Neuron (in vitro differentiated cells): ENCODE measurements around the gene TAS2R40.
"Not testable (repeated sequence)": the region's sequence is repeated elsewhere in the genome, so short reads cannot be mapped to it uniquely, and the experiment has no call there.

Source experiments
- H2AFZ ChIP-seq: one replicate; pipeline ENCODE4 v1.6.1; 2013; ENCODE audit warnings: low read depth, mild to moderate bottlenecking, inconsistent platforms, low read length, moderate library complexity
- H3K27me3 ChIP-seq: one replicate; pipeline ENCODE4 v1.6.1; 2013; ENCODE audit warnings: low read length; ENCODE audit not compliant: insufficient read depth
- H3K36me3 ChIP-seq: one replicate; pipeline ENCODE4 v1.6.1; 2013; ENCODE audit warnings: low read length; ENCODE audit not compliant: insufficient read depth
- H3K4me1 ChIP-seq: one replicate; pipeline ENCODE4 v1.6.1; 2013; ENCODE audit warnings: low read length; ENCODE audit not compliant: insufficient read depth
- H3K4me3 ChIP-seq: 2 replicates; pipeline ENCODE4 v1.5.1; 2013; ENCODE audit warnings: mild to moderate bottlenecking, low read length, moderate library complexity
- H3K9me3 ChIP-seq: one replicate; pipeline ENCODE4 v1.6.1; 2013; ENCODE audit warnings: low read length

The TAS2R40 gene

DNA sequence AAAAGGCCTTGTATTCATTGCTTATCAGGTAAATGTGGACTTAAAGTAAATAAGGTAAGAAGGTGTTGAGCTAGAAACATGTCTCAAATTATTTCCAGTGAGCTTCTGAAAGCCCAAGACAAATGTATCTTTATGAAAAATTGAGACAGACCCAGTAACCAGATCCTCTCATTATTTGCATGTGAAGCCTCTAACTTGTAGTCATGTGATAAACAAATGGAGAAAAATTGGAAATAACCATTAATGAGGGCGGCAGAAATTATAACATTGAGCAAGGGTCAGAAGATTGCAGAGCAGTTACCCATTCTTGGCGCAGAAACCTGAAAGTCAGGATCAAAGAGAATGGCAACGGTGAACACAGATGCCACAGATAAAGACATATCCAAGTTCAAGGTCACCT is at the start of gene TAS2R40:
Gene TAS2R40 (plus strand): TSS at position 301 of the 400 bp plus-strand sequence. CDS start 42 bp downstream, at position 343.
- Histone ChIP-seq H3K27me3 (peaks cover 7% of the 10 kb centered on the region), H3K4me3 (no peak within 1 kb of the TSS), H3K4me1 (no peaks in the 10 kb centered on the region), H3K9me3 (no peaks in the 10 kb centered on the region), H3K36me3 (no peaks in the 10 kb centered on the region), H2AFZ (no peak within 1 kb of the TSS)

- H3K36me3 ChIP-seq: no peaks in the 10 kb centered on the region
Observed at GRCh38 chr7:143172354-143172753, 49.5 kb upstream of the TAS2R40 start.

GRCh38 chr7:143176128-143176527 is 45.7 kb upstream of the TAS2R40 start:
- Histone ChIP-seq H3K9me3 (no peaks in the 10 kb centered on the region), H3K27me3 (no peaks in the 10 kb centered on the region), H3K4me1 (no peaks in the 10 kb centered on the region), H2AFZ (no peak overlapping the region), H3K4me3 (no peak overlapping the region), H3K36me3 (no peaks in the 10 kb centered on the region)

More at GRCh38 chr7:143172354-143172753, 49.5 kb upstream of the TAS2R40 start:
- Histone ChIP-seq H2AFZ (no peak overlapping the region), H3K27me3 (no peaks in the 10 kb centered on the region), H3K9me3 (no peaks in the 10 kb centered on the region), H3K4me1 (no peaks in the 10 kb centered on the region), H3K4me3 (no peak overlapping the region)

DNA sequence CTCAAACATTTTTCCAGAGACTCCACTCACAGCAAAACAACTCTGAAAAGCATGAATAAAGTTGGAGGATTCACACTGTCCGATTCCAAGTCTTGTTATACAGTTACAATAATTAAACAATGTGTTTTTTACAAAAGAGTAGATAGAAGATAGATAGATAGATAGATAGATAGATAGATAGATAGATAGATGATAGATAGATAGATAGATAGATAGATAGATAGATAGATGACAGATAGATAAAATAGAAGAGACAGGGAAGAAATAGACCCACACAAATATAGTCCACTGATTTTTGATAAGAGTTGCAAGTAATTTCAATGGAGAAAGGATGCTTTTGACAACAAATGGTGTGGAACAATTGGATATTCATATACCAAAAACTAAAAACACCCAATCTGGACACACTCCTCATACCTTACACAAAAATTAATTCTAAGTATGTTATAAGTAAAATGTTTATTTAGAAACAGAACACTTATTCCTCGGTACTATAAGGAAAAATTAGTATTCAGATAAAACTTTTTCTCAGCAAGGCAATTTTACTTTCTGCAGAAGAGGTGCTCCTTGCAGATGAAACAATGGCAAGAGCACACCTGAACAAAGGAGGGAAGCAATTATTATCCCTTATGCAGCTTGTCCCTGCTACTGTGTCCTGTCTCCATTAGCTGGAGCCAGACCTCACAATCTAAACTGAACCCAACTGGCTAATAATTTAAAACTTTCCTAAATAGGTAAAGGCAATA is 44.3 kb upstream of the TAS2R40 start:
- no peak overlapping the region for H3K4me3 ChIP-seq
- H3K9me3 ChIP-seq: no peaks in the 10 kb centered on the region
- H3K27me3 ChIP-seq: no peaks in the 10 kb centered on the region
- H3K36me3 ChIP-seq: no peaks in the 10 kb centered on the region
- H2AFZ ChIP-seq: no peak overlapping the region
- no peaks in the 10 kb centered on the region for H3K4me1 ChIP-seq

- H2AFZ ChIP-seq, H3K27me3 ChIP-seq, H3K9me3 ChIP-seq, H3K36me3 ChIP-seq, H3K4me3 ChIP-seq, H3K4me1 ChIP-seq: not testable (repeated sequence)
Observed at GRCh38 chr7:143180771-143181170, 41.1 kb upstream of the TAS2R40 start.

DNA sequence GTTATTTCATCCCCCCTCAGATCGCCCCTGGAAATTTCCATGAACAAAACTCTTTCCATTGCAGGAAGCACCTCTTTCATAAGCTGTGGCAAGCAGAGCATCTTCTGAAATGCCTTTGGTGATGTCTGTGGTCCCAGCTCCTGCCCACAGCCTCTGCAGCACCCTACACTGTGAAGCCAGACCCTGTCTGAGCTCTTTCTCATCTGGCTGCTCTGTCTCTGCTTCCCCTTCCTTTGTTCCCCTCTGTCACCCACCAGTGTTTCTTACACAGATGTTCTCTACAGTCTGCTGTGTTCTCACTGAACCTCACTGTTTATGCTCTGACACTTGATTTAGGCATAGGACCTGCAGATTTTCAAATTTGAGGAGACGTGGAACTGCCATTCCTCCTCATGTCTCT is 40.5 kb upstream of the TAS2R40 start:
- H3K4me3 ChIP-seq: no peak overlapping the region
- H2AFZ ChIP-seq: no peak overlapping the region
- no peaks in the 10 kb centered on the region for H3K27me3 ChIP-seq
- H3K4me1 ChIP-seq: no peaks in the 10 kb centered on the region
- no peaks in the 10 kb centered on the region for H3K36me3 ChIP-seq
- no peaks in the 10 kb centered on the region for H3K9me3 ChIP-seq

GRCh38 chr7:143183024-143183423 is 38.8 kb upstream of the TAS2R40 start, which contains the start of gene TAS2R39:
Gene TAS2R39 (plus strand): TSS chr7:143183419. CDS start chr7:143183419, 0 bp downstream.
- no peak within 1 kb of the TSS for H2AFZ ChIP-seq
- no peaks in the 10 kb centered on the region for H3K9me3 ChIP-seq
- H3K4me3 ChIP-seq: no peak within 1 kb of the TSS
- H3K4me1 ChIP-seq: no peaks in the 10 kb centered on the region
- no peaks in the 10 kb centered on the region for H3K36me3 ChIP-seq
- no peaks in the 10 kb centered on the region for H3K27me3 ChIP-seq

DNA sequence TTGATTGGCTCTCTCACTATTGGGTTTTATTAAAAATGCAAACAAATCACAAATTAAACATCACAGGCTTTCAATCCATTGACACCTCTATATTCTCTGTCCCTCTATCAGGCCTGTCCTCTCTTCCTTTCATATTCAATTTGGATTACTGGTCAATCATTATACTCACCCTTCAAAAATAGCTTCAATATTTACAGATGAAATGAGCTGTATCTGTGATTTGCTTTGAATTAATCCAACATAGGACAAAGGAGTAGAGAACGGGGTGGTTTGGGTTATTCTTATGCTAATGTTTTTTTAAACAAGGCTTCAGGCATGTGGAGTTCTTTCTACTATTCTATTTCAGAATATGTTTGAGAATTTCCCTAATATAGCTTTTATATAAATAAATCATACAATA is 36.3 kb upstream of the TAS2R40 start:
- Histone ChIP-seq H3K4me1 (no peaks in the 10 kb centered on the region), H3K4me3 (no peak overlapping the region), H3K27me3 (no peaks in the 10 kb centered on the region), H3K36me3 (no peaks in the 10 kb centered on the region), H2AFZ (no peak overlapping the region), H3K9me3 (no peaks in the 10 kb centered on the region)

- Histone ChIP-seq H3K27me3 (no peaks in the 10 kb centered on the region), H3K36me3 (no peaks in the 10 kb centered on the region), H3K4me1 (no peaks in the 10 kb centered on the region), H3K9me3 (no peaks in the 10 kb centered on the region), H2AFZ (no peak overlapping the region), H3K4me3 (no peak overlapping the region)
Observed at GRCh38 chr7:143188994-143189393, 32.8 kb upstream of the TAS2R40 start.

DNA sequence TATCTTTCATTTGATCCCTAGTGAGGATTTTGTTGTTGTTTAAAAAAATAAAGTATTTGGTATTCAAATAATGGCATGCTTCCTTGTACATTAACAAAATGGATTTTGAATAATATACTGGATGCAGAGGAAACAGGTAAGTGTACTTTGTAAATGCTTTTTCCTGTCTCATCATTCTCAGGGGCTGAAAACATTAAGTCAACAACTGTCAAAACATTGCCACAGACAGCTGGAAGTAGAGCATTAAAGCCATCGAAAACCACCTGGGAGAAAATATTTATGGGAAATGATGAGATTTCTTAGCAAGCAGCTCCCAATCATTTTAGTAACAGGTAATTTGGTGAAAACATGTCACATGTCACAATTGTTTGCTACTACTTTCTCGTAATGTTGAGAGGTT is 28.0 kb upstream of the TAS2R40 start:
- H3K27me3 ChIP-seq: no peaks in the 10 kb centered on the region
- H3K9me3 ChIP-seq: no peaks in the 10 kb centered on the region
- no peak overlapping the region for H2AFZ ChIP-seq
- H3K36me3 ChIP-seq: no peaks in the 10 kb centered on the region
- no peaks in the 10 kb centered on the region for H3K4me1 ChIP-seq
- no peak overlapping the region for H3K4me3 ChIP-seq

DNA sequence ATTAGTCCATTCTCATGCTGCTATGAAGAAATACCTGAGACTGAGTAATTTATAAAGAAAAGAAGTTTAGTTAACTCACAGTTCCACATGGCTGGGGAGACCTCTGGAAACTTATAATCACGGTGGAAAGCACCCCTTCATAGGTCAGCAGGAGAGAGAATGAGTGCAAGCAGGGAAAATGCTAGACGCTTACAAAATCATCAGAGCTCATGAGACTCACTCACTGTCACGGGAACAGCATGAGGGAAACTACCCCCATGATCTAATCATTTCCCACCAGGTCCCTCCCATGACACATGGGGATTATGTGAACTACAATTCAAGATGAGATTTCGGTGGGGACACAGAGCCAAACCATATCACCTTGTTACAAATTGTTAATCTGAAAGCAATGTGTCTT is 22.8 kb upstream of the TAS2R40 start:
- Histone ChIP-seq H3K9me3 (no peaks in the 10 kb centered on the region), H3K4me3 (no peak overlapping the region), H3K36me3 (no peaks in the 10 kb centered on the region), H3K4me1 (peaks cover 6% of the 10 kb centered on the region), H3K27me3 (no peaks in the 10 kb centered on the region), H2AFZ (no peak overlapping the region)

GRCh38 chr7:143202161-143202560 is 19.7 kb upstream of the TAS2R40 start:
- H3K4me1 ChIP-seq: peaks cover 6% of the 10 kb centered on the region
- no peak overlapping the region for H2AFZ ChIP-seq
- H3K27me3 ChIP-seq: no peaks in the 10 kb centered on the region
- no peak overlapping the region for H3K4me3 ChIP-seq
- H3K36me3 ChIP-seq: no peaks in the 10 kb centered on the region
- no peaks in the 10 kb centered on the region for H3K9me3 ChIP-seq

- H2AFZ ChIP-seq: no peak overlapping the region
- no peaks in the 10 kb centered on the region for H3K36me3 ChIP-seq
- H3K27me3 ChIP-seq: no peaks in the 10 kb centered on the region
- peaks cover 6% of the 10 kb centered on the region for H3K4me1 ChIP-seq
- no peak overlapping the region for H3K4me3 ChIP-seq
- H3K9me3 ChIP-seq: no peaks in the 10 kb centered on the region
Observed at GRCh38 chr7:143203386-143203785, 18.5 kb upstream of the TAS2R40 start.
